Endodermal cell (in vitro differentiated cells): ENCODE measurements around the gene ALDOC. TPM values are rescaled to one million over a fixed set of nuclear protein-coding genes. Genes with fewer than 3 reads are reported as not detected.
A peak's percentile ranks its signal among the peaks of the same experiment; 100 is the strongest.
"Not testable (repeated sequence)": the region's sequence is repeated elsewhere in the genome, so short reads cannot be mapped to it uniquely, and the experiment has no call there.

ENCODE experiments used
- DNase-seq: peaks from one replicate; pipeline ENCODE4 v3.0.0-alpha.2; 2017
- H3K27ac ChIP-seq: 2 replicates; pipeline ENCODE4 v1.5.1; 2013; ENCODE audit warnings: mild to moderate bottlenecking, low read depth, low read length, moderate library complexity
- H3K27me3 ChIP-seq: 2 replicates; pipeline ENCODE4 v1.6.1; 2013; ENCODE audit warnings: mild to moderate bottlenecking, low read length, moderate library complexity; ENCODE audit not compliant: insufficient read depth, control insufficient read depth, poor library complexity, severe bottlenecking
- H3K36me3 ChIP-seq: 2 replicates; pipeline ENCODE4 v1.7.0; 2013; ENCODE audit warnings: mild to moderate bottlenecking, low read length, moderate library complexity; ENCODE audit not compliant: control insufficient read depth, insufficient read depth
- H3K4me1 ChIP-seq: one replicate; pipeline ENCODE4 v1.7.0; 2013; ENCODE audit warnings: low read length; ENCODE audit not compliant: control insufficient read depth, insufficient read depth
- H3K4me3 ChIP-seq: 2 replicates; pipeline ENCODE4 v1.5.1; 2013; ENCODE audit warnings: mild to moderate bottlenecking, low read length, moderate library complexity
- H3K9ac ChIP-seq: 2 replicates; pipeline ENCODE4 v1.6.1; 2013; ENCODE audit warnings: mild to moderate bottlenecking, low read length, moderate library complexity; ENCODE audit not compliant: poor library complexity, severe bottlenecking; ENCODE audit errors: extremely low read depth
- H3K9me3 ChIP-seq: 2 replicates; pipeline ENCODE4 v1.6.1; 2013; ENCODE audit warnings: mild to moderate bottlenecking, low read length, moderate library complexity; ENCODE audit not compliant: control insufficient read depth
- H3K27ac Mint-ChIP-seq: 2 replicates; pipeline ENCODE4 v1.8.0; 2020; ENCODE audit warnings: mixed read lengths
- H3K27me3 Mint-ChIP-seq: 2 replicates; pipeline ENCODE4 v1.8.0; 2021; ENCODE audit warnings: mild to moderate bottlenecking, mixed read lengths; ENCODE audit not compliant: insufficient read depth
- H3K36me3 Mint-ChIP-seq: 2 replicates; pipeline ENCODE4 v1.8.0; 2020; ENCODE audit warnings: low read depth, mixed read lengths
- H3K4me1 Mint-ChIP-seq: 2 replicates; pipeline ENCODE4 v1.8.0; 2020; ENCODE audit warnings: mixed read lengths
- H3K4me3 Mint-ChIP-seq: 2 replicates; pipeline ENCODE4 v1.8.0; 2020; ENCODE audit warnings: mild to moderate bottlenecking, moderate library complexity, mixed read lengths
- H3K9me3 Mint-ChIP-seq: 2 replicates; pipeline ENCODE4 v1.8.0; 2020; ENCODE audit warnings: mild to moderate bottlenecking, mixed read lengths
- CTCF ChIP-seq: fragments of 200-600 bp; sonication (generic); conservative IDR thresholded peaks from 2 replicates; pipeline ENCODE4 v1.5.0; 2021; ENCODE audit warnings: antibody characterized with exemption, mild to moderate bottlenecking
- WGBS, 2 experiments: methylation state at CpG; one replicate each; pipeline versions ENCODE4 v1.1.5 to v1.1.7; 2013; ENCODE audit warnings: missing lambda C conversion rate in 2 of 2, mixed read lengths in 1 of 2; ENCODE audit not compliant: insufficient coverage in 1 of 2, insufficient read length in 1 of 2; 5-methylcytosine and 5-hydroxymethylcytosine counted together
- total RNA-seq, 2 donors: library from RNA; stranded (reverse); fragmentation: NEBNext Ultra II Directional in 1 of 2; extraction: Animal tissue kit (Norgen Biotek cat#: 25700) in 1 of 2; gene quantifications; 2 replicates in 1 of 2; 3 replicates in 1 of 2; pipeline ENCODE4 v1.2.1, GENCODE V29; 2021

ALDOC gene
- total RNA-seq, 2 donors from 2014 or later = 12.3 to 14.1 TPM

GRCh38 chr17:28579526-28579925 lies 2.8 kb upstream of the ALDOC start:
- Histone ChIP-seq H3K9ac (no peak overlapping the region), H3K27me3 (no peaks in the 10 kb centered on the region), H3K9me3 (no peaks in the 10 kb centered on the region), H3K27ac (no peak overlapping the region), H3K4me1 (no peaks in the 10 kb centered on the region), H3K4me3 (no peak overlapping the region), H3K36me3 (peaks cover 69% of the 10 kb centered on the region)
- WGBS, 2 experiments = 86 to 100% methylated on average over 2 to 4 of the region's 4 CpGs
- peaks cover 5% of the 10 kb centered on the region for H3K4me1 Mint-ChIP-seq
- no peak for TF ChIP-seq CTCF
- H3K36me3 Mint-ChIP-seq = peaks cover 39% of the 10 kb centered on the region
- DNase-seq = no peak
- no peak overlapping the region for H3K27ac Mint-ChIP-seq
- H3K4me3 Mint-ChIP-seq = no peak overlapping the region
- no peaks in the 10 kb centered on the region for H3K9me3 Mint-ChIP-seq
- H3K27me3 Mint-ChIP-seq = peaks cover 15% of the 10 kb centered on the region

- no peaks in the 10 kb centered on the region for H3K9me3 Mint-ChIP-seq
- Histone ChIP-seq H3K9me3 (no peaks in the 10 kb centered on the region), H3K36me3 (peaks cover 59% of the 10 kb centered on the region), H3K9ac (no peak overlapping the region), H3K4me3 (no peak overlapping the region), H3K4me1 (no peaks in the 10 kb centered on the region), H3K27me3 (no peaks in the 10 kb centered on the region), H3K27ac (no peak overlapping the region)
- H3K27ac Mint-ChIP-seq = no peak overlapping the region
- no peak for TF ChIP-seq CTCF
- DNase-seq = no peak
- peaks cover 5% of the 10 kb centered on the region for H3K4me1 Mint-ChIP-seq
- peaks cover 41% of the 10 kb centered on the region for H3K36me3 Mint-ChIP-seq
- 92 to 100% methylated on average over 4 to 8 of the region's 8 CpGs for WGBS, 2 experiments
- H3K4me3 Mint-ChIP-seq = no peak overlapping the region
- peaks cover 19% of the 10 kb centered on the region for H3K27me3 Mint-ChIP-seq
Observed at GRCh38 chr17:28578246-28579195, 1.8 kb upstream of the ALDOC start.

GRCh38 chr17:28577466-28577824 lies 750 bp upstream of the ALDOC start:
- H3K4me1 ChIP-seq = no peaks in the 10 kb centered on the region
- Mint-ChIP-seq H3K4me3 (no peak overlapping the region), H3K9me3 (no peaks in the 10 kb centered on the region), H3K27ac (no peak overlapping the region), H3K4me1 (peaks cover 6% of the 10 kb centered on the region), H3K27me3 (peaks cover 25% of the 10 kb centered on the region), H3K36me3 (peaks cover 41% of the 10 kb centered on the region)
- WGBS, 2 experiments = 83 to 91% methylated on average over 1 of the region's 3 CpGs
- DNase-seq = no peak
- H3K36me3 ChIP-seq = peaks cover 48% of the 10 kb centered on the region
- no peak overlapping the region for H3K9ac ChIP-seq
- TF ChIP-seq CTCF = no peak
- no peak overlapping the region for H3K27ac ChIP-seq
- H3K27me3 ChIP-seq = peaks cover 4% of the 10 kb centered on the region
- H3K9me3 ChIP-seq = no peaks in the 10 kb centered on the region
- no peak overlapping the region for H3K4me3 ChIP-seq

- 80 to 84% methylated on average over 2 to 3 of the region's 3 CpGs for WGBS, 2 experiments
- H3K27ac ChIP-seq, H3K9me3 Mint-ChIP-seq, DNase-seq, H3K27ac Mint-ChIP-seq, H3K9ac ChIP-seq, H3K4me3 ChIP-seq, H3K9me3 ChIP-seq, H3K27me3 ChIP-seq, H3K4me1 ChIP-seq: not testable (repeated sequence)
- Mint-ChIP-seq H3K4me3 (peak overlapping the region; percentile 37), H3K4me1 (peaks cover 13% of the 10 kb centered on the region), H3K27me3 (peaks cover 25% of the 10 kb centered on the region), H3K36me3 (peaks cover 41% of the 10 kb centered on the region)
- H3K36me3 ChIP-seq = peaks cover 39% of the 10 kb centered on the region
Observed at GRCh38 chr17:28576016-28576415, 679 bp downstream of the ALDOC start.
